ENCODE measurements around the gene ATP11A.

The ATP11A gene

GRCh38 chr13:112897956-112898620 is 208.2 kb downstream of the ATP11A start:
- no peak overlapping the region for H3K4me3 ChIP-seq (ENCODE audit: low read depth, low read length)
- no peak for DNase-seq (ENCODE audit: low read depth)
- TF ChIP-seq CTCF (conservative IDR thresholded peaks at IDR 0.05; ENCODE audit: low read depth, low read length), result no peak

GRCh38 chr13:112898621-112899280 is 208.9 kb downstream of the ATP11A start:
- DNase-seq (ENCODE audit: low read depth), result no peak
- H3K4me3 ChIP-seq (ENCODE audit: low read depth, low read length), result no peak overlapping the region
- TF ChIP-seq CTCF (conservative IDR thresholded peaks at IDR 0.05; ENCODE audit: low read depth, low read length), result no peak

GRCh38 chr13:112899281-112900225 is 209.7 kb downstream of the ATP11A start:
- DNase-seq (ENCODE audit: low read depth), result no peak
- H3K4me3 ChIP-seq (ENCODE audit: low read depth, low read length), result no peak overlapping the region
- no peak for TF ChIP-seq CTCF (conservative IDR thresholded peaks at IDR 0.05; ENCODE audit: low read depth, low read length)

GRCh38 chr13:112900226-112900600 is 210.4 kb downstream of the ATP11A start:
- no peak for DNase-seq (ENCODE audit: low read depth)
- H3K4me3 ChIP-seq (ENCODE audit: low read depth, low read length), result no peak overlapping the region
- TF ChIP-seq CTCF (conservative IDR thresholded peaks at IDR 0.05; ENCODE audit: low read depth, low read length), result no peak

- H3K4me3 ChIP-seq (ENCODE audit: low read depth, low read length), result no peak overlapping the region
- no peak for DNase-seq (ENCODE audit: low read depth)
- no peak for TF ChIP-seq CTCF (conservative IDR thresholded peaks at IDR 0.05; ENCODE audit: low read depth, low read length)
These were observed 210.9 kb downstream of the ATP11A start for GRCh38 chr13:112900691-112901091.

GRCh38 chr13:112902101-112902651 is 212.3 kb downstream of the ATP11A start:
- no peak overlapping the region for H3K4me3 ChIP-seq (ENCODE audit: low read depth, low read length)
- peak; percentile 19 for DNase-seq (ENCODE audit: low read depth)
- no peak for TF ChIP-seq CTCF (conservative IDR thresholded peaks at IDR 0.05; ENCODE audit: low read depth, low read length)
